PFSK-1 (cell line): ENCODE results near the gene PPFIBP2.

Experiments
- FOXP2 ChIP-seq: optimal IDR thresholded peaks from 2 replicates; pipeline ENCODE3; 2011; ENCODE audit warnings: borderline replicate concordance, control low read depth, inconsistent platforms; ENCODE audit not compliant: insufficient read depth; ENCODE audit errors: extremely low read length, extremely low read depth
- POLR2AphosphoS5 ChIP-seq: IDR thresholded peaks from 2 replicates; pipeline ENCODE4 v1.6.1; 2012; ENCODE audit warnings: low read depth, mild to moderate bottlenecking, control low read depth, low read length, moderate library complexity
- REST ChIP-seq, 2 experiments: IDR thresholded peaks; 2 replicates each; pipeline versions ENCODE4 v1.6.1 to v1.8.0; 2011 to 2012; ENCODE audit warnings: low read depth in 2 of 2, low read length in 2 of 2, control low read depth in 1 of 2, inconsistent platforms in 1 of 2, mild to moderate bottlenecking in 1 of 2, moderate library complexity in 1 of 2; ENCODE audit not compliant: insufficient read depth in 1 of 2
- SIN3A ChIP-seq: IDR thresholded peaks from 2 replicates; pipeline ENCODE4 v1.6.1; 2012; ENCODE audit warnings: mild to moderate bottlenecking, low read length, moderate library complexity, borderline replicate concordance; ENCODE audit not compliant: insufficient read depth
- TAF1 ChIP-seq: IDR thresholded peaks from 2 replicates; pipeline ENCODE4 v1.6.1; 2012; ENCODE audit warnings: low read length, control low read depth, borderline replicate concordance; ENCODE audit not compliant: insufficient read depth

PPFIBP2 gene

GRCh38 chr11:7538466-7539454 lies 25.0 kb downstream of the PPFIBP2 start:
- TF ChIP-seq FOXP2 (no peak), SIN3A (no peak), POLR2AphosphoS5 (no peak), REST (IDR thresholded peaks at IDR 0.05; ENCODE audit: insufficient read depth in 1 of 2, low read depth in 2 of 2, low read length in 2 of 2) (no peak), TAF1 (no peak)

GRCh38 chr11:7540830-7541555 lies 27.2 kb downstream of the PPFIBP2 start:
- TF ChIP-seq FOXP2 (no peak), SIN3A (no peak), POLR2AphosphoS5 (no peak), TAF1 (no peak), REST (IDR thresholded peaks at IDR 0.05; ENCODE audit: insufficient read depth in 1 of 2, low read depth in 2 of 2, low read length in 2 of 2) (no peak)

- TF ChIP-seq FOXP2, result no peak
- TF ChIP-seq POLR2AphosphoS5, result no peak
- no peak for TF ChIP-seq TAF1
- TF ChIP-seq REST (IDR thresholded peaks at IDR 0.05; ENCODE audit: insufficient read depth in 1 of 2, low read depth in 2 of 2, low read length in 2 of 2), result no peak
- TF ChIP-seq SIN3A, result no peak
Measured at GRCh38 chr11:7543302-7543701, 29.5 kb downstream of the PPFIBP2 start.

GRCh38 chr11:7544021-7544420 lies 30.2 kb downstream of the PPFIBP2 start:
- TF ChIP-seq FOXP2 (no peak), TAF1 (no peak), SIN3A (no peak), POLR2AphosphoS5 (no peak), REST (IDR thresholded peaks at IDR 0.05; ENCODE audit: insufficient read depth in 1 of 2, low read depth in 2 of 2, low read length in 2 of 2) (no peak)
